Stomach smooth muscle (tissue), 2 donors: Measurements from ENCODE around the gene HELZ.

Source experiments
- H3K27ac ChIP-seq: one replicate; pipeline ENCODE4 v1.7.0; 2013; ENCODE audit warnings: mild to moderate bottlenecking, low read length, inconsistent platforms
- H3K27me3 ChIP-seq, 2 donors: one replicate each; pipeline ENCODE4 v1.7.0; 2013; ENCODE audit warnings: low read length in 2 of 2; ENCODE audit not compliant: insufficient read depth in 2 of 2, control insufficient read depth in 1 of 2
- H3K36me3 ChIP-seq, 2 donors: one replicate each; pipeline ENCODE4 v1.7.0; 2013; ENCODE audit warnings: low read length in 2 of 2; ENCODE audit not compliant: control insufficient read depth in 2 of 2, insufficient read depth in 2 of 2
- H3K4me1 ChIP-seq: one replicate; pipeline ENCODE4 v1.7.0; 2013; ENCODE audit warnings: low read length; ENCODE audit not compliant: control insufficient read depth, insufficient read depth
- H3K4me3 ChIP-seq, 2 donors: one replicate each; pipeline ENCODE4 v1.7.0; 2013; ENCODE audit warnings: low read length in 2 of 2
- H3K9ac ChIP-seq, 2 donors: one replicate each; pipeline ENCODE4 v1.7.0; 2013; ENCODE audit warnings: low read length in 2 of 2, mild to moderate bottlenecking in 1 of 2
- H3K9me3 ChIP-seq, 2 donors: one replicate each; pipeline ENCODE4 v1.7.0; 2013; ENCODE audit warnings: low read length in 2 of 2; ENCODE audit not compliant: control insufficient read depth in 2 of 2
- donor health status: healthy.
- donor health status: Pancreatic carcinoma.

Gene HELZ

GRCh38 chr17:67246653-67247415, 1.8 kb upstream of the HELZ start:
- Histone ChIP-seq H3K4me1 (peaks cover 6% of the 10 kb centered on the region), H3K9me3 (no peaks in the 10 kb centered on the region), H3K4me3 (peak overlapping the region in 1 of 2 donors; percentile 83), H3K27ac (no peak overlapping the region), H3K27me3 (peaks cover 0 to 2% of the 10 kb centered on the region in 2 donors), H3K36me3 (no peaks in the 10 kb centered on the region), H3K9ac (no peak overlapping the region)

GRCh38 chr17:67246403-67246652, 1.3 kb upstream of the HELZ start:
- H3K4me3 ChIP-seq = peak overlapping the region in 1 of 2 donors; percentile 83
- no peak overlapping the region for H3K9ac ChIP-seq

DNA sequence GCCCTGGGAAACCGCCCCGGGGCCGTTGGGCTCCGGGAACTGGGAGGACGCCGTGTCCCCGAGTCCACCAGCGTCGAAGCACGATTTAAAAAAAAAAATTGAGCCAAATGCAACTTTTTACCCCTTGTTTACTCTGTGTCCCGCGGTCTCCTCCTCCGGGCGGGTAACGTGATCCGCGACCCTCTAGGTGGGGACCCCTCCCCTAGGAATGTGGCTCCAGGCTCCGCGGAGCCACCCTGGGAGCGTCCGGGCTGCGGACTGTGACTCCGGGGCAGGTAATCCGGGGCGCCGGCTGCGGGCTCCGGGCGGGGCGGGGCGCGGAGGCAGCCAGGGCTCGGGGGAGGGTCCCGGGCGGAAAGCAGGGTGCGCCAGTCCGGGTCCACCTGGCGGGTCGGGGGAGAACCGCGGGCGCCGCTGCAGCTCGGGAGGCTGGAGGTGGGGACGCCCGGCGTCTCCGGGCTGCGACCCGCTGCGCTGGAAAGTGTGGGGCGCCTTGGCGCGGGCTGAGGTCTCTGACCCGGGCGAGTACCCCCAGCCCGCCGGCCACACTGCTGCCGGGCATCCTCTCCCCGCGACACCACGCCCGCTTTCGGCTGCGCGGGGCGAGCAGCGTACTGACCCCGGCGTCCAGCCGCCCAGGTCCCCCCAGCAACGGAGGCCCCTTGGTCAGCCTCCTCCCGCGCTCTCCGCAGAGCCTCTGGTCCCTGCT, 852 bp upstream of the HELZ start:
- Histone ChIP-seq H3K4me1 (peaks cover 6% of the 10 kb centered on the region), H3K36me3 (no peaks in the 10 kb centered on the region), H3K9ac (peak overlapping the region; percentile 51 to 82), H3K27me3 (peaks cover 0 to 2% of the 10 kb centered on the region in 2 donors), H3K4me3 (peak overlapping the region; percentile 75 to 83), H3K9me3 (no peaks in the 10 kb centered on the region), H3K27ac (no peak overlapping the region)

More at GRCh38 chr17:67246403-67246652, 1.3 kb upstream of the HELZ start:
- Histone ChIP-seq H3K36me3 (no peaks in the 10 kb centered on the region), H3K27me3 (peaks cover 0 to 2% of the 10 kb centered on the region in 2 donors), H3K4me1 (peaks cover 6% of the 10 kb centered on the region), H3K27ac (no peak overlapping the region), H3K9me3 (no peaks in the 10 kb centered on the region)

DNA sequence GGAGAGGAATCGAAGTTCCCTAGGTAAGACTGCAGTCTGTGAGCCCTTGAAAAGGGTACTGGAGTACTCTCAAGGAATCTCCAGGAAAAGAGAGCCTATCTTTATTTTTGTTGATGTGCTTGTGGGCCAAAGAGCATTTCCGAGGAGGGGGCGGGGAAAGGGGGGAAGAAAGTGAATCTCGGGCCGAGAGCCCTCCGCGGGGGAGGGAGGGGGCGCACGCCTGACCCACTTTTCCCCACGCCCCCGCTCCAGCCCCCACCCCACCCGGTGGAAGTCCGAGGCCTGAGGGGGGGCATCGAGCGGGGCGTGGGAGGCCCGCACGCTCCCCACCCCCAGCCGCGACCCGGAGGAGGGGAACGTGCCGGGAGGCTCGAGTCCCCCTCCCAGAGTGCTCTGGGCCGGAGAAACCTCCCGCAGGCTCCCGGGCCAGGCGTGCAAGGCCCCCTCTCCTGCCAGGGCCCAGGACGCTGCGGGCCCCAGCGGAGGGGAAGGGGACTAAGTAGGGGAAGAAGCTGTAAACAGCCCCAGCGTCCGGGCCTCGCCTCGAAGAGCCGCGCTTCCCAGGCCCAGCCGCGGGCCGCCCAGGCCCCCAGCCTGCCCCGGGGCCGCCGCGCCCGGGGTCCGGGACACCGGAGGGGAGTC, 444 bp downstream of the HELZ start:
- Histone ChIP-seq H3K27me3 (peaks cover 0 to 2% of the 10 kb centered on the region in 2 donors), H3K9me3 (no peaks in the 10 kb centered on the region), H3K27ac (no peak overlapping the region), H3K36me3 (no peaks in the 10 kb centered on the region), H3K4me3 (peak overlapping the region; percentile 75 to 83), H3K4me1 (peaks cover 6% of the 10 kb centered on the region), H3K9ac (peak overlapping the region; percentile 82 to 83)

GRCh38 chr17:67243284-67243683, 1.7 kb downstream of the HELZ start:
- peaks cover 0 to 2% of the 10 kb centered on the region in 2 donors for H3K27me3 ChIP-seq
- H3K4me1 ChIP-seq = peaks cover 6% of the 10 kb centered on the region
- no peak overlapping the region for H3K27ac ChIP-seq
- peak overlapping the region in 1 of 2 donors; percentile 83 for H3K4me3 ChIP-seq
- H3K36me3 ChIP-seq = peaks cover 5 to 6% of the 10 kb centered on the region in 2 donors
- no peak overlapping the region for H3K9ac ChIP-seq
- no peaks in the 10 kb centered on the region for H3K9me3 ChIP-seq

DNA sequence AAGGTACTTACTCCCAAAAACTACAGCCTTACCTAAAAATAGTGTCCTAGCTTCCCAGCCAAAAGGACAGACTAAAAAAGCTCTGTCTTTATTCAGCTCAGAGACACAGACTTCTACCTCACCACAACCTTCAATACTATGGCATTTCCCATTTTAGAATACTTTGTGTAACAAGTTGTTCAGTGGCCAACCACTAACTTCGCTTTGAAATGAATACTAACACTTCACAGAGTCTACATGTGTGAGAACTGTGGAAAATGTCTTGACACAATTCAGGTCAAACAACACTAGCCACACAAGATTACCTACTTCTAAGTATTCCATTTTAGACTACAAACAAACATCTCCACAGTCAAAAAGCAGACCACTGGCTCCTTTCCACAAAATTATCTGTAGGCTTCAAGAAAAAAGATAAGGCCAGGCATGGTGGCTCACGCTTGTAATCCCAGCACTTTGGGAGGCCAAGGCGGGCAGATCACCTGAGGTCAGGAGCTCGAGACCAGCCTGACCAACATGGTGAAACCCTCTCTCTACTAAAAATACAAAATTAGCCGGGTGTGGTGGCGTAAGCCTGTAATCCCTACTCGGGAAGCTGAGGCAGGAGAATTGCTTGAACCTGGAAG, 3.2 kb downstream of the HELZ start:
- no peaks in the 10 kb centered on the region for H3K27me3 ChIP-seq
- H3K4me1 ChIP-seq = peaks cover 6% of the 10 kb centered on the region
- peaks cover 6% of the 10 kb centered on the region in 2 donors for H3K36me3 ChIP-seq
- no peaks in the 10 kb centered on the region for H3K9me3 ChIP-seq
- H3K4me3 ChIP-seq = no peak overlapping the region
- H3K27ac ChIP-seq = no peak overlapping the region
- H3K9ac ChIP-seq = no peak overlapping the region

GRCh38 chr17:67239597-67239996, 5.4 kb downstream of the HELZ start:
- Histone ChIP-seq H3K4me1 (peaks cover 6% of the 10 kb centered on the region), H3K36me3 (peaks cover 10 to 11% of the 10 kb centered on the region in 2 donors), H3K4me3 (no peak overlapping the region), H3K27me3 (no peaks in the 10 kb centered on the region), H3K27ac (no peak overlapping the region), H3K9me3 (no peaks in the 10 kb centered on the region), H3K9ac (no peak overlapping the region)

- H3K36me3 ChIP-seq = peaks cover 10 to 11% of the 10 kb centered on the region in 2 donors
- no peaks in the 10 kb centered on the region for H3K27me3 ChIP-seq
- H3K9me3 ChIP-seq = no peaks in the 10 kb centered on the region
- H3K4me1 ChIP-seq = peaks cover 3% of the 10 kb centered on the region
- H3K4me3 ChIP-seq = no peak overlapping the region
- no peak overlapping the region for H3K9ac ChIP-seq
- no peak overlapping the region for H3K27ac ChIP-seq
Observed at GRCh38 chr17:67238991-67239390, 6.0 kb downstream of the HELZ start.

- no peak overlapping the region for H3K27ac ChIP-seq
- peaks cover 4 to 6% of the 10 kb centered on the region in 2 donors for H3K36me3 ChIP-seq
- no peak overlapping the region for H3K9ac ChIP-seq
- no peak overlapping the region for H3K4me3 ChIP-seq
- H3K4me1 ChIP-seq = no peaks in the 10 kb centered on the region
- no peaks in the 10 kb centered on the region for H3K9me3 ChIP-seq
- H3K27me3 ChIP-seq = no peaks in the 10 kb centered on the region
Observed at GRCh38 chr17:67232441-67232840, 12.6 kb downstream of the HELZ start.

- Histone ChIP-seq H3K9ac (no peak overlapping the region), H3K4me3 (no peak overlapping the region), H3K27me3 (no peaks in the 10 kb centered on the region), H3K9me3 (no peaks in the 10 kb centered on the region), H3K36me3 (no peaks in the 10 kb centered on the region), H3K4me1 (no peaks in the 10 kb centered on the region), H3K27ac (no peak overlapping the region)
Observed at GRCh38 chr17:67229109-67229955, 15.7 kb downstream of the HELZ start.
